Transverse colon (tissue), 4 donors: Measurements from ENCODE around the gene METTL8. TPM values are rescaled to one million over a fixed set of nuclear protein-coding genes. Genes with fewer than 3 reads are reported as not detected.
A peak's percentile ranks its signal among the peaks of the same experiment; 100 is the strongest.

ENCODE experiments used
- DNase-seq: peaks from one replicate; pipeline ENCODE4 v3.0.0-alpha.2; 2019
- H3K27ac ChIP-seq, 4 donors: fragments of 200-600 bp; sonication (generic); 2 replicates each; pipeline ENCODE4 v1.5.1; 2016 to 2018; ENCODE audit warnings: inconsistent platforms in 4 of 4
- H3K27me3 ChIP-seq: fragments of 200-600 bp; sonication (generic); 2 replicates; pipeline ENCODE4 v1.5.1; 2017; ENCODE audit warnings: inconsistent platforms
- H3K36me3 ChIP-seq, 4 donors: fragments of 200-600 bp; sonication (generic); 2 replicates each; pipeline ENCODE4 v1.5.1; 2017 to 2019; ENCODE audit warnings: inconsistent platforms in 4 of 4
- H3K4me1 ChIP-seq, 4 donors: fragments of 200-600 bp; sonication (generic); 2 replicates each; pipeline ENCODE4 v1.5.1; 2017 to 2020; ENCODE audit warnings: inconsistent platforms in 4 of 4
- H3K4me3 ChIP-seq, 4 donors: fragments of 200-600 bp; sonication (generic); 1 replicate in 1 of 4; 2 replicates in 3 of 4; pipeline versions ENCODE4 v1.5.1 to v1.6.1; 2017 to 2019; ENCODE audit warnings: inconsistent platforms in 4 of 4
- H3K9me3 ChIP-seq, 2 donors: fragments of 200-600 bp; sonication (generic); 2 replicates each; pipeline ENCODE4 v1.5.1; 2017 to 2019; ENCODE audit warnings: inconsistent platforms in 2 of 2
- CTCF ChIP-seq, 5 experiments: fragments of 200-600 bp in 3 of 5; fragments of 450-650 bp in 2 of 5; sonication (generic) in 3 of 5; IDR thresholded peaks; 1 replicate in 2 of 5; 2 replicates in 3 of 5; pipeline ENCODE4 v1.5.1; 2016 to 2017; ENCODE audit warnings: antibody characterized with exemption in 5 of 5, inconsistent platforms in 3 of 5, mild to moderate bottlenecking in 2 of 5, moderate library complexity in 1 of 5
- EP300 ChIP-seq: sonication (generic); formaldehyde crosslinking; IDR thresholded peaks from one replicate; pipeline ENCODE4 v1.6.1; 2017; ENCODE audit warnings: antibody characterized with exemption, low read depth
- POLR2A ChIP-seq: fragments of 450-650 bp; IDR thresholded peaks from one replicate; pipeline ENCODE4 v1.6.1; 2016; ENCODE audit warnings: antibody characterized with exemption, mild to moderate bottlenecking, moderate library complexity
- POLR2AphosphoS5 ChIP-seq, 3 donors: sonication (generic); formaldehyde crosslinking; IDR thresholded peaks; one replicate each; pipeline ENCODE4 v1.6.1; 2016; ENCODE audit warnings: antibody characterized with exemption in 3 of 3
- WGBS, 2 donors: methylation state at CpG; one replicate each; pipeline ENCODE4 v1.1.5; 2018; ENCODE audit warnings: low coverage in 1 of 2; 5-methylcytosine and 5-hydroxymethylcytosine counted together
- in situ Hi-C, 4 donors: fragments of 200-750 bp; cut with MboI; loops; one replicate each; pipeline versions ENCODE4 v1.15.0 to v1.15.1; 2017; ENCODE audit warnings: low sequenced_read_pairs in 3 of 4, low pct_ligation_motif_present in 1 of 4, low pct_unique_long_range_greater_than_20kb in 1 of 4
- intact Hi-C: fragments of 100-400 bp; cut with DNase I; formaldehyde crosslinking; loops from one replicate; pipeline ENCODE4 v1.15.1; 2023; ENCODE audit warnings: low total_unique reads
- total RNA-seq, 4 donors: library from RNA; depleted of rRNA; stranded (reverse); fragments of >200 nt; gene quantifications; one replicate each; pipeline ENCODE4 v1.1.0, GENCODE V29; 2016

METTL8 gene
- total RNA-seq, 4 donors from 2014 or later = 6.7 to 64.5 (median 22.1) TPM

GRCh38 chr2:171341394-171342066 lies 92.3 kb downstream of the METTL8 start:
- intact Hi-C loops = no loop called here
- 75 to 91% methylated on average over 7 of the region's 7 CpGs for WGBS, 2 donors
- H3K36me3 ChIP-seq = no peaks in the 10 kb centered on the region
- no peak for DNase-seq
- TF ChIP-seq EP300 (no peak), CTCF (IDR thresholded peaks at IDR 0.05) (no peak), POLR2A (no peak), POLR2AphosphoS5 (IDR thresholded peaks at IDR 0.05) (no peak)
- no peaks in the 10 kb centered on the region for H3K9me3 ChIP-seq
- peaks cover 4 to 26% (median 14%) of the 10 kb centered on the region in 4 donors for H3K4me1 ChIP-seq
- in situ Hi-C loops = no loop called here
- no peak overlapping the region for H3K4me3 ChIP-seq
- peak overlapping the region; percentile 5 to 39 (median 26) for H3K27ac ChIP-seq
- H3K27me3 ChIP-seq = no peaks in the 10 kb centered on the region

- in situ Hi-C loops (no loop called here), intact Hi-C loops (no loop called here)
- H3K4me1 ChIP-seq = no peaks in the 10 kb centered on the region
- TF ChIP-seq CTCF (IDR thresholded peaks at IDR 0.05) (no peak), EP300 (no peak), POLR2AphosphoS5 (IDR thresholded peaks at IDR 0.05) (no peak), POLR2A (no peak)
- no peak overlapping the region for H3K27ac ChIP-seq
- 91 to 100% methylated on average over 1 of the region's 1 CpG for WGBS, 2 donors
- no peak for DNase-seq
- no peaks in the 10 kb centered on the region for H3K36me3 ChIP-seq
- no peaks in the 10 kb centered on the region for H3K27me3 ChIP-seq
- no peak overlapping the region for H3K4me3 ChIP-seq
- H3K9me3 ChIP-seq = no peaks in the 10 kb centered on the region
These were observed 98.8 kb downstream of the METTL8 start for GRCh38 chr2:171334946-171335345.

GRCh38 chr2:171334171-171334570 lies 99.6 kb downstream of the METTL8 start:
- no peak for DNase-seq
- H3K36me3 ChIP-seq = no peaks in the 10 kb centered on the region
- TF ChIP-seq POLR2AphosphoS5 (IDR thresholded peaks at IDR 0.05) (no peak), POLR2A (no peak), EP300 (no peak), CTCF (IDR thresholded peaks at IDR 0.05) (no peak)
- 87% methylated on average over 2 of the region's 2 CpGs; no CpG with 5 or more reads in 1 of the 2 donors for WGBS, 2 donors
- no peak overlapping the region for H3K27ac ChIP-seq
- no peaks in the 10 kb centered on the region for H3K4me1 ChIP-seq
- no peaks in the 10 kb centered on the region for H3K27me3 ChIP-seq
- in situ Hi-C loops (no loop called here), intact Hi-C loops (no loop called here)
- no peak overlapping the region for H3K4me3 ChIP-seq
- H3K9me3 ChIP-seq = no peaks in the 10 kb centered on the region

GRCh38 chr2:171330155-171330956 lies 103.4 kb downstream of the METTL8 start:
- in situ Hi-C loops = no loop called here

More at GRCh38 chr2:171330155-171330956, 103.4 kb downstream of the METTL8 start:
- no peak overlapping the region for H3K4me3 ChIP-seq
- no peak for DNase-seq
- no peaks in the 10 kb centered on the region for H3K27me3 ChIP-seq
- intact Hi-C loops = no loop called here
- no peaks in the 10 kb centered on the region for H3K9me3 ChIP-seq
- no peak overlapping the region for H3K27ac ChIP-seq
- TF ChIP-seq EP300 (no peak), CTCF (IDR thresholded peaks at IDR 0.05) (no peak), POLR2AphosphoS5 (IDR thresholded peaks at IDR 0.05) (no peak), POLR2A (no peak)
- 82 to 86% methylated on average over 5 of the region's 5 CpGs for WGBS, 2 donors
- H3K36me3 ChIP-seq = no peaks in the 10 kb centered on the region
- H3K4me1 ChIP-seq = peaks cover 0 to 6% (median 2%) of the 10 kb centered on the region in 4 donors
